Activated T-helper 2 cell treated with anti-CD3 and anti-CD28 coated beads, Interferon-gamma antibody, Interleukin-2, Interleukin-4, amounts not matched to agents 10 μg/mL and 5 μg/mL and 100 μg/mL, durations not matched to agents 14 hours and 24 hours and 36 hours (primary cell): ENCODE data around the gene UCKL1. TPM values are rescaled to one million over a fixed set of nuclear protein-coding genes. Genes with fewer than 3 reads are reported as not detected.
A peak's percentile ranks its signal among the peaks of the same experiment; 100 is the strongest.
"Not testable (repeated sequence)": the region's sequence is repeated elsewhere in the genome, so short reads cannot be mapped to it uniquely, and the experiment has no call there.

ENCODE experiments used
- DNase-seq: peaks from one replicate; pipeline ENCODE4 v3.0.0; 2021; ENCODE audit warnings: low spot score
- H3K27ac Mint-ChIP-seq: one replicate; pipeline ENCODE4 v1.8.0; 2021; ENCODE audit warnings: mixed read lengths
- H3K27me3 Mint-ChIP-seq: one replicate; pipeline ENCODE4 v1.8.0; 2021; ENCODE audit warnings: low read depth, mixed read lengths
- H3K36me3 Mint-ChIP-seq: one replicate; pipeline ENCODE4 v1.8.0; 2021; ENCODE audit warnings: low read depth, mixed read lengths
- H3K4me1 Mint-ChIP-seq: one replicate; pipeline ENCODE4 v1.8.0; 2021; ENCODE audit warnings: low read depth, mixed read lengths
- H3K4me3 Mint-ChIP-seq: one replicate; pipeline ENCODE4 v1.8.0; 2021; ENCODE audit warnings: low read depth, mild to moderate bottlenecking, moderate library complexity, mixed read lengths
- H3K9me3 Mint-ChIP-seq: one replicate; pipeline ENCODE4 v1.8.0; 2021; ENCODE audit warnings: mixed read lengths
- intact Hi-C: fragments of 100-400 bp; cut with micrococcal nuclease; formaldehyde crosslinking; loops from one replicate; pipeline ENCODE4 v1.15.1; 2023
- total RNA-seq: library from RNA; stranded (reverse); gene quantifications from 2 replicates; pipeline ENCODE4 v1.2.3, GENCODE V29; 2022

UCKL1 gene
- total RNA-seq, 1 donor from 2014 or later, result 48.7 TPM

GRCh38 chr20:63961664-63962425 is 5.6 kb upstream of the UCKL1 start:
- Mint-ChIP-seq H3K36me3 (peaks cover 45% of the 10 kb centered on the region), H3K4me1 (peaks cover 12% of the 10 kb centered on the region), H3K27ac (no peak overlapping the region), H3K27me3 (no peaks in the 10 kb centered on the region), H3K4me3 (no peak overlapping the region), H3K9me3 (no peaks in the 10 kb centered on the region)
- intact Hi-C loops, result no loop called here
- DNase-seq, result no peak

- DNase-seq, H3K27me3 Mint-ChIP-seq, H3K4me3 Mint-ChIP-seq, H3K27ac Mint-ChIP-seq, H3K9me3 Mint-ChIP-seq, intact Hi-C loops: not testable (repeated sequence)
- peaks cover 36% of the 10 kb centered on the region for H3K36me3 Mint-ChIP-seq
- peaks cover 12% of the 10 kb centered on the region for H3K4me1 Mint-ChIP-seq
Measured at GRCh38 chr20:63960654-63961621, 4.7 kb upstream of the UCKL1 start.

GRCh38 chr20:63959699-63960075 is 3.5 kb upstream of the UCKL1 start:
- peaks cover 12% of the 10 kb centered on the region for H3K4me1 Mint-ChIP-seq
- H3K4me3 Mint-ChIP-seq, result no peak overlapping the region
- intact Hi-C loops, result loop anchor here (5.0 kb wide), 1 partner anchor 422 kb away; the partner anchor contains the start of gene PTK6
- no peak overlapping the region for H3K27ac Mint-ChIP-seq
- no peak for DNase-seq
- peaks cover 37% of the 10 kb centered on the region for H3K36me3 Mint-ChIP-seq
- H3K27me3 Mint-ChIP-seq, result no peaks in the 10 kb centered on the region
- H3K9me3 Mint-ChIP-seq, result no peaks in the 10 kb centered on the region

- no peak overlapping the region for H3K27ac Mint-ChIP-seq
- H3K4me1 Mint-ChIP-seq, result peaks cover 17% of the 10 kb centered on the region
- H3K9me3 Mint-ChIP-seq, result no peaks in the 10 kb centered on the region
- intact Hi-C loops, result loop anchor here (5.0 kb wide), 1 partner anchor 422 kb away; the partner anchor contains the start of gene PTK6
- no peak for DNase-seq
- no peaks in the 10 kb centered on the region for H3K27me3 Mint-ChIP-seq
- no peak overlapping the region for H3K4me3 Mint-ChIP-seq
- H3K36me3 Mint-ChIP-seq, result peaks cover 42% of the 10 kb centered on the region
Measured at GRCh38 chr20:63958964-63959698, 2.9 kb upstream of the UCKL1 start.

GRCh38 chr20:63958471-63958870 is 2.3 kb upstream of the UCKL1 start:
- H3K4me3 Mint-ChIP-seq, result no peak overlapping the region
- H3K9me3 Mint-ChIP-seq, result no peaks in the 10 kb centered on the region

GRCh38 chr20:63957690-63958441 is 1.6 kb upstream of the UCKL1 start:
- no peak for DNase-seq
- intact Hi-C loops, result loop anchor here (2.0 to 5.0 kb wide), 3 partner anchors 23 to 421 kb away; partner anchors contain the start of genes PRPF6, PTK6 and TCEA2
- H3K9me3 Mint-ChIP-seq, result no peaks in the 10 kb centered on the region
- peak overlapping the region; percentile 82 for H3K27ac Mint-ChIP-seq
- H3K36me3 Mint-ChIP-seq, result peaks cover 37% of the 10 kb centered on the region
- H3K4me1 Mint-ChIP-seq, result peaks cover 24% of the 10 kb centered on the region
- peak overlapping the region; percentile 37 for H3K4me3 Mint-ChIP-seq
- H3K27me3 Mint-ChIP-seq, result no peaks in the 10 kb centered on the region

More at GRCh38 chr20:63958471-63958870, 2.3 kb upstream of the UCKL1 start:
- intact Hi-C loops, result loop anchor here (5.0 kb wide), 1 partner anchor 421 kb away; the partner anchor contains the start of gene PTK6
- H3K27ac Mint-ChIP-seq, result peak overlapping the region; percentile 38
- DNase-seq, result no peak
- H3K4me1 Mint-ChIP-seq, result peaks cover 24% of the 10 kb centered on the region
- H3K27me3 Mint-ChIP-seq, result no peaks in the 10 kb centered on the region
- peaks cover 39% of the 10 kb centered on the region for H3K36me3 Mint-ChIP-seq

GRCh38 chr20:63957004-63957689 is 931 bp upstream of the UCKL1 start:
- Mint-ChIP-seq H3K9me3 (no peaks in the 10 kb centered on the region), H3K4me3 (peak overlapping the region; percentile 71), H3K4me1 (peaks cover 24% of the 10 kb centered on the region), H3K27me3 (no peaks in the 10 kb centered on the region), H3K27ac (peak overlapping the region; percentile 82), H3K36me3 (peaks cover 33% of the 10 kb centered on the region)
- intact Hi-C loops, result loop anchor here (2.0 to 5.0 kb wide), 3 partner anchors 24 to 420 kb away; partner anchors contain the start of genes PRPF6, PTK6 and TCEA2
- DNase-seq, result peak; percentile 62

- intact Hi-C loops, result loop anchor here (2.0 to 5.0 kb wide), 3 partner anchors 24 to 419 kb away; partner anchors contain the start of genes PRPF6, PTK6 and TCEA2
- H3K4me1 Mint-ChIP-seq, result peaks cover 24% of the 10 kb centered on the region
- H3K9me3 Mint-ChIP-seq, result no peaks in the 10 kb centered on the region
- H3K36me3 Mint-ChIP-seq, result peaks cover 28% of the 10 kb centered on the region
- H3K4me3 Mint-ChIP-seq, result peak overlapping the region; percentile 77
- peak overlapping the region; percentile 83 for H3K27ac Mint-ChIP-seq
- H3K27me3 Mint-ChIP-seq, result no peaks in the 10 kb centered on the region
- no peak for DNase-seq
Measured at GRCh38 chr20:63956664-63957003, 418 bp upstream of the UCKL1 start.

- Mint-ChIP-seq H3K4me1 (peaks cover 24% of the 10 kb centered on the region), H3K27ac (no peak overlapping the region), H3K36me3 (peaks cover 22% of the 10 kb centered on the region), H3K4me3 (peak overlapping the region; percentile 84), H3K9me3 (no peaks in the 10 kb centered on the region), H3K27me3 (no peaks in the 10 kb centered on the region)
- intact Hi-C loops, result loop anchor here (5.0 kb wide), 1 partner anchor 418 kb away; the partner anchor contains the start of gene PTK6
- no peak for DNase-seq
Measured at GRCh38 chr20:63955281-63955826, 862 bp downstream of the UCKL1 start.

GRCh38 chr20:63953764-63954429 is 2.3 kb downstream of the UCKL1 start:
- H3K9me3 Mint-ChIP-seq, result no peaks in the 10 kb centered on the region
- DNase-seq, result no peak
- peak overlapping the region; percentile 73 for H3K4me3 Mint-ChIP-seq
- peaks cover 29% of the 10 kb centered on the region for H3K4me1 Mint-ChIP-seq
- H3K36me3 Mint-ChIP-seq, result peaks cover 12% of the 10 kb centered on the region
- H3K27me3 Mint-ChIP-seq, result no peaks in the 10 kb centered on the region
- H3K27ac Mint-ChIP-seq, result peak overlapping the region; percentile 38
- intact Hi-C loops, result no loop called here

- Mint-ChIP-seq H3K9me3 (no peaks in the 10 kb centered on the region), H3K4me1 (peaks cover 33% of the 10 kb centered on the region), H3K27ac (no peak overlapping the region), H3K36me3 (peaks cover 12% of the 10 kb centered on the region), H3K4me3 (no peak overlapping the region), H3K27me3 (no peaks in the 10 kb centered on the region)
- DNase-seq, result no peak
- intact Hi-C loops, result no loop called here
Measured at GRCh38 chr20:63952769-63953168, 3.4 kb downstream of the UCKL1 start.
